Osteoblast (primary cell): Measurements from ENCODE around the gene CNTN5. TPM values are rescaled to one million over a fixed set of nuclear protein-coding genes. Genes with fewer than 3 reads are reported as not detected.

Experiments used
- DNase-seq: peaks from one replicate; pipeline ENCODE4 v3.0.0; 2011; ENCODE audit warnings: low spot score, mixed read lengths; ENCODE audit not compliant: insufficient read length; ENCODE audit errors: missing footprints
- H2AFZ ChIP-seq: 2 replicates; pipeline ENCODE4 v1.6.0; 2011; ENCODE audit warnings: mild to moderate bottlenecking, low read length
- H3K27ac ChIP-seq: 2 replicates; pipeline ENCODE4 v1.5.1; 2011; ENCODE audit warnings: mild to moderate bottlenecking, low read depth, low read length, moderate library complexity
- H3K27me3 ChIP-seq: 2 replicates; pipeline ENCODE4 v1.6.0; 2012; ENCODE audit warnings: mild to moderate bottlenecking, control low read depth, inconsistent platforms, low read length, moderate library complexity; ENCODE audit not compliant: insufficient read depth
- H3K36me3 ChIP-seq: 2 replicates; pipeline ENCODE4 v1.5.1; 2011; ENCODE audit warnings: mild to moderate bottlenecking, low read length, control low read depth, moderate library complexity; ENCODE audit not compliant: insufficient read depth
- H3K4me1 ChIP-seq: 2 replicates; pipeline ENCODE4 v1.5.1; 2011; ENCODE audit warnings: mild to moderate bottlenecking, low read length, control low read depth, moderate library complexity; ENCODE audit not compliant: insufficient read depth
- H3K4me2 ChIP-seq: 2 replicates; pipeline ENCODE4 v1.6.0; 2011; ENCODE audit warnings: mild to moderate bottlenecking, low read length; ENCODE audit not compliant: insufficient read depth
- H3K4me3 ChIP-seq: fragments of 200-600 bp; sonication (generic); 3 replicates; pipeline ENCODE4 v1.5.1; 2012; ENCODE audit warnings: mild to moderate bottlenecking, low read length, inconsistent platforms; ENCODE audit not compliant: insufficient read depth
- H3K79me2 ChIP-seq: 2 replicates; pipeline ENCODE4 v1.6.0; 2012; ENCODE audit warnings: mild to moderate bottlenecking, low read length, control low read depth, inconsistent platforms; ENCODE audit not compliant: insufficient read depth
- H3K9me3 ChIP-seq: 2 replicates; pipeline ENCODE4 v1.5.1; 2011; ENCODE audit warnings: low read depth, low read length, control low read depth
- H4K20me1 ChIP-seq: 2 replicates; pipeline ENCODE4 v1.6.0; 2012; ENCODE audit warnings: mild to moderate bottlenecking, low read length, control low read depth; ENCODE audit not compliant: insufficient read depth
- total RNA-seq: library from RNA; depleted of rRNA; stranded (reverse); fragments of >200 nt; gene quantifications from 2 replicates; pipeline ENCODE4 v1.2.3, GENCODE V29; 2012
- TF ChIP-seq, protein P1 (sequence below): IDR thresholded peaks from 2 replicates; pipeline ENCODE4 v1.5.1; 2011; ENCODE audit warnings: mild to moderate bottlenecking, low read depth, low read length, moderate library complexity; ENCODE audit errors: extremely low read depth

Gene CNTN5
- total RNA-seq, 1 donor = not detected

- Histone ChIP-seq H3K27ac (no peak overlapping the region), H3K4me2 (no peak overlapping the region), H4K20me1 (no peaks in the 10 kb centered on the region), H3K9me3 (peaks cover 3% of the 10 kb centered on the region), H3K36me3 (no peaks in the 10 kb centered on the region), H3K4me1 (no peaks in the 10 kb centered on the region), H3K27me3 (no peaks in the 10 kb centered on the region), H3K79me2 (no peaks in the 10 kb centered on the region), H3K4me3 (no peak overlapping the region), H2AFZ (no peak overlapping the region)
- DNase-seq = no peak
- TF ChIP-seq, protein P1, sequence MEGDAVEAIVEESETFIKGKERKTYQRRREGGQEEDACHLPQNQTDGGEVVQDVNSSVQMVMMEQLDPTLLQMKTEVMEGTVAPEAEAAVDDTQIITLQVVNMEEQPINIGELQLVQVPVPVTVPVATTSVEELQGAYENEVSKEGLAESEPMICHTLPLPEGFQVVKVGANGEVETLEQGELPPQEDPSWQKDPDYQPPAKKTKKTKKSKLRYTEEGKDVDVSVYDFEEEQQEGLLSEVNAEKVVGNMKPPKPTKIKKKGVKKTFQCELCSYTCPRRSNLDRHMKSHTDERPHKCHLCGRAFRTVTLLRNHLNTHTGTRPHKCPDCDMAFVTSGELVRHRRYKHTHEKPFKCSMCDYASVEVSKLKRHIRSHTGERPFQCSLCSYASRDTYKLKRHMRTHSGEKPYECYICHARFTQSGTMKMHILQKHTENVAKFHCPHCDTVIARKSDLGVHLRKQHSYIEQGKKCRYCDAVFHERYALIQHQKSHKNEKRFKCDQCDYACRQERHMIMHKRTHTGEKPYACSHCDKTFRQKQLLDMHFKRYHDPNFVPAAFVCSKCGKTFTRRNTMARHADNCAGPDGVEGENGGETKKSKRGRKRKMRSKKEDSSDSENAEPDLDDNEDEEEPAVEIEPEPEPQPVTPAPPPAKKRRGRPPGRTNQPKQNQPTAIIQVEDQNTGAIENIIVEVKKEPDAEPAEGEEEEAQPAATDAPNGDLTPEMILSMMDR = no peak
These were observed 1317.5 kb downstream of the CNTN5 start for GRCh38 chr11:100338144-100338840.

GRCh38 chr11:100340466-100341319 is 1319.9 kb downstream of the CNTN5 start:
- Histone ChIP-seq H3K27me3 (no peaks in the 10 kb centered on the region), H3K4me1 (no peaks in the 10 kb centered on the region), H3K4me3 (no peak overlapping the region), H3K36me3 (no peaks in the 10 kb centered on the region), H2AFZ (no peak overlapping the region), H3K4me2 (no peak overlapping the region), H3K9me3 (no peaks in the 10 kb centered on the region), H3K27ac (no peak overlapping the region), H4K20me1 (no peaks in the 10 kb centered on the region), H3K79me2 (no peaks in the 10 kb centered on the region)
- TF ChIP-seq, protein P1 = no peak
- no peak for DNase-seq

DNA sequence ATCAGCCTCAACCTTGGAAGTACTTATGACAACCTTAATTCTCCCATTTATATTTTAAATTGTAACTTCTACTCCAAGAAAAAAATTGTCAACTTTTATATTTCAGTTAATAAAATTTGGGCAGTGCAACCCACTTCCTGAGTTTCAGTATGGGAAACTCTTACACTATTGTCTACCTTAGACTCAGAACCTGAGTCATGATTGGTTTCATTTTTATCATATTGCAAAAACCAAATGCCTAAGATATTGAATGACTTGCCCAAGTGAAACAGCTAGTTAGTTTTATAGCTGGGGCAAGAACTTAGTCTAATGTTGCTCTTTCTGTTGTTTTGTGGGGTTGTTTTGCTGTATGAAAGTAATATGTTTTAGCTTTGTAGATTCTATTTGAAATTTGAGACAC is 1332.3 kb downstream of the CNTN5 start:
- Histone ChIP-seq H3K79me2 (no peaks in the 10 kb centered on the region), H2AFZ (no peak overlapping the region), H3K4me2 (no peak overlapping the region), H3K27ac (no peak overlapping the region), H4K20me1 (no peaks in the 10 kb centered on the region), H3K4me3 (no peak overlapping the region), H3K9me3 (no peaks in the 10 kb centered on the region), H3K4me1 (no peaks in the 10 kb centered on the region), H3K27me3 (no peaks in the 10 kb centered on the region), H3K36me3 (no peaks in the 10 kb centered on the region)
- DNase-seq = no peak
- TF ChIP-seq, protein P1 = no peak

DNA sequence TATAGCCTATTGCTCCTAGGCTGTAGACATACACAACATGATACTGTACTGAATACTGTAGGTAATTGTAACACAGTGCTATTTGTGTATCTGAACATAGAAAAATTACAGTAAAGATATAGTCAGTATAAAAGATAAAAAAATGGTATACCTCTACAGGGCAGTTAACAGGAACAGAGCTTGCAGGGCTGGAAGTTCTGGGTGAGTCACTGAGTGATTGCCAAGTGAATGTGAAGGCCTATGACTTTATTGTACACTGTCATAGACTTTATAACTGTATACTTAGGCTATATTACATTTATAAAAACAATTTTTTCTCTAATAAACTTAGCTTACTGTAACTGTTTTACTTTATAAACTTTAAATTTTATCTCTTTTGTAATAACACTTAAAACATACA is 1334.0 kb downstream of the CNTN5 start:
- H3K4me1 ChIP-seq = no peaks in the 10 kb centered on the region
- TF ChIP-seq, protein P1 = no peak
- H3K79me2 ChIP-seq = no peaks in the 10 kb centered on the region
- H3K4me2 ChIP-seq = no peak overlapping the region
- H3K36me3 ChIP-seq = no peaks in the 10 kb centered on the region
- H3K27me3 ChIP-seq = no peaks in the 10 kb centered on the region
- H2AFZ ChIP-seq = no peak overlapping the region
- H3K27ac ChIP-seq = no peak overlapping the region
- no peak for DNase-seq
- no peaks in the 10 kb centered on the region for H3K9me3 ChIP-seq
- no peaks in the 10 kb centered on the region for H4K20me1 ChIP-seq
- H3K4me3 ChIP-seq = no peak overlapping the region
